ENCODE measurements around the gene KCNQ4. TPM values are rescaled to one million over a fixed set of nuclear protein-coding genes. Genes with fewer than 3 reads are reported as not detected.

KCNQ4 gene
- total and polyA plus RNA-seq, 2 of the 8 experiments (the other 6 are each of a cell fraction or from before 2014, with no cell fraction given), result 2.2 to 3.9 TPM

GRCh38 chr1:40751802-40752201, 31.8 kb upstream of the KCNQ4 start:
- H2BK120ac ChIP-seq (replicated peaks; ENCODE audit: low read depth, low read length), result no peak overlapping the region
- H3K4me1 ChIP-seq (replicated peaks in 1 of 4; ENCODE audit: control insufficient read depth in 3 of 4, insufficient read depth in 4 of 4, low read length in 3 of 4), result no peaks in the 10 kb centered on the region
- H2AFZ ChIP-seq (ENCODE audit: low read length), result no peak overlapping the region
- no peak overlapping the region for H2BK15ac ChIP-seq (ENCODE audit: low read length)
- ChIA-PET CTCF (ENCODE audit: partially characterized antibody) (interaction anchor here (0.6 to 15.0 kb wide), 2 partner anchors 22 to 200 kb away, joined by 3 to 140 read pairs; no protein-coding TSS in a partner anchor), POLR2A (ENCODE audit: partially characterized antibody) (no interaction called here)
- no peaks in the 10 kb centered on the region for H3K79me2 ChIP-seq (ENCODE audit: control insufficient read depth in 1 of 2, insufficient read depth in 2 of 2, low read length in 2 of 2)
- no peak for TF ChIP-seq KDM1A (IDR thresholded peaks at IDR 0.05; ENCODE audit: borderline replicate concordance, low read length)
- no peak for TF ChIP-seq GTF2F1 (IDR thresholded peaks at IDR 0.05; ENCODE audit: borderline replicate concordance, low read depth, low read length)
- TF ChIP-seq GABPA (IDR thresholded peaks at IDR 0.05; ENCODE audit: borderline replicate concordance, insufficient read depth, low read length), result no peak
- no peak overlapping the region for H4K5ac ChIP-seq (ENCODE audit: insufficient read length, low read depth, low read length)
- no peak overlapping the region for H3K14ac ChIP-seq (ENCODE audit: insufficient read length)
- no peak overlapping the region for H4K91ac ChIP-seq (replicated peaks; ENCODE audit: insufficient read length, low read length)
- no peaks in the 10 kb centered on the region for H3K9me3 ChIP-seq (ENCODE audit: insufficient read depth in 2 of 2, low read depth in 1 of 2, low read length in 1 of 2)
- no peaks in the 10 kb centered on the region for H3K23me2 ChIP-seq (ENCODE audit: low read depth, low read length)
- no peak overlapping the region for H4K8ac ChIP-seq (ENCODE audit: extremely low read depth, insufficient read depth, low read length)
- no peak overlapping the region for H2AK5ac ChIP-seq (ENCODE audit: low read depth, low read length)
- H2BK5ac ChIP-seq (ENCODE audit: low read depth, low read length), result no peak overlapping the region
- no peaks in the 10 kb centered on the region for H3K27me3 ChIP-seq (replicated peaks in 1 of 4; ENCODE audit: control insufficient read depth in 3 of 4, extremely low read depth in 1 of 4, insufficient read depth in 3 of 4, low read length in 3 of 4)
- H3K9ac ChIP-seq (replicated peaks in 1 of 4; ENCODE audit: extremely low read depth in 1 of 4, low read depth in 3 of 4, low read length in 3 of 4), result no peak overlapping the region
- H3K79me1 ChIP-seq (ENCODE audit: low read depth, low read length), result peaks cover 5% of the 10 kb centered on the region; the same call in 1 of the 2 replicates
- H4K20me1 ChIP-seq (replicated peaks in 1 of 2; ENCODE audit: control insufficient read depth in 1 of 2, insufficient read depth in 2 of 2, low read length in 2 of 2), result peaks cover 2 to 4% of the 10 kb centered on the region in 2 experiments
- no peak overlapping the region for H3K18ac ChIP-seq (ENCODE audit: extremely low read depth, low read length)
- peaks cover under 1 to 73% (median 52%) of the 10 kb centered on the region in 4 experiments; a peak in 7 of 8 replicates for H3K36me3 ChIP-seq (ENCODE audit: control insufficient read depth in 2 of 4, insufficient read depth in 4 of 4, low read length in 3 of 4)
- H2BK12ac ChIP-seq (ENCODE audit: low read depth, low read length), result no peak overlapping the region
- no peak for FAIRE-seq
- H3K4me3 ChIP-seq (ENCODE audit: extremely low read depth in 1 of 4, insufficient read depth in 2 of 4, low read depth in 3 of 4, low read length in 4 of 4), result no peak overlapping the region
- H3K4me2 ChIP-seq (ENCODE audit: insufficient read depth in 1 of 2, low read depth in 2 of 2, low read length in 2 of 2), result no peak overlapping the region
- WGBS, 2 experiments (ENCODE audit: extremely low coverage in 1 of 2, insufficient coverage in 1 of 2, insufficient read length in 1 of 2, insufficient replicate concordance in 2 of 2, low coverage in 1 of 2, low lambda C conversion rate in 2 of 2, missing lambda C conversion rate in 1 of 2), result 87% methylated on average over 4 of the region's 4 CpGs; no CpG with 5 or more reads in 1 of the 2 experiments
- H3K4ac ChIP-seq (replicated peaks; ENCODE audit: insufficient read length, low read depth, low read length), result no peak overlapping the region
- no peak overlapping the region for H3K56ac ChIP-seq (replicated peaks; ENCODE audit: insufficient read length, low read depth, low read length)
- no peak overlapping the region for H3K23ac ChIP-seq (ENCODE audit: insufficient read length)
- no peak overlapping the region for H2BK20ac ChIP-seq (ENCODE audit: low read length)
- H3K27ac ChIP-seq (ENCODE audit: low read depth, low read length), result no peak overlapping the region
- no peak for DNase-seq (ENCODE audit: low read depth in 1 of 2, low spot score in 2 of 2)
